HEK293T (cell line): ENCODE data around the gene IRF2BP2.
A peak's percentile ranks its signal among the peaks of the same experiment; 100 is the strongest.

Experiments
- ARNT ChIP-seq: fragments of 450-650 bp; IDR thresholded peaks from 2 replicates; pipeline ENCODE4 v1.6.1; 2017; ENCODE audit warnings: mild to moderate bottlenecking
- CTBP1 ChIP-seq: fragments of 450-650 bp; IDR thresholded peaks from 2 replicates; pipeline ENCODE4 v1.6.1; 2016; ENCODE audit warnings: borderline replicate concordance
- ELF4 ChIP-seq: fragments of 450-650 bp; IDR thresholded peaks from 2 replicates; pipeline ENCODE4 v1.6.1; 2017; ENCODE audit warnings: antibody characterized with exemption
- FOXA1 ChIP-seq: fragments of 450-650 bp; IDR thresholded peaks from 2 replicates; pipeline ENCODE4 v1.6.1; 2016; ENCODE audit warnings: mild to moderate bottlenecking
- SP1 ChIP-seq: fragments of 450-650 bp; IDR thresholded peaks from 2 replicates; pipeline ENCODE4 v1.6.1; 2017
- SUZ12 ChIP-seq: fragments of 450-650 bp; IDR thresholded peaks from 2 replicates; pipeline ENCODE4 v1.6.1; 2016; ENCODE audit warnings: mild to moderate bottlenecking
- TARDBP ChIP-seq: fragments of 450-650 bp; IDR thresholded peaks from 2 replicates; pipeline ENCODE4 v1.6.1; 2016
- ZNF384 ChIP-seq: fragments of 450-650 bp; IDR thresholded peaks from 2 replicates; pipeline ENCODE4 v1.6.1; 2016

DNA sequence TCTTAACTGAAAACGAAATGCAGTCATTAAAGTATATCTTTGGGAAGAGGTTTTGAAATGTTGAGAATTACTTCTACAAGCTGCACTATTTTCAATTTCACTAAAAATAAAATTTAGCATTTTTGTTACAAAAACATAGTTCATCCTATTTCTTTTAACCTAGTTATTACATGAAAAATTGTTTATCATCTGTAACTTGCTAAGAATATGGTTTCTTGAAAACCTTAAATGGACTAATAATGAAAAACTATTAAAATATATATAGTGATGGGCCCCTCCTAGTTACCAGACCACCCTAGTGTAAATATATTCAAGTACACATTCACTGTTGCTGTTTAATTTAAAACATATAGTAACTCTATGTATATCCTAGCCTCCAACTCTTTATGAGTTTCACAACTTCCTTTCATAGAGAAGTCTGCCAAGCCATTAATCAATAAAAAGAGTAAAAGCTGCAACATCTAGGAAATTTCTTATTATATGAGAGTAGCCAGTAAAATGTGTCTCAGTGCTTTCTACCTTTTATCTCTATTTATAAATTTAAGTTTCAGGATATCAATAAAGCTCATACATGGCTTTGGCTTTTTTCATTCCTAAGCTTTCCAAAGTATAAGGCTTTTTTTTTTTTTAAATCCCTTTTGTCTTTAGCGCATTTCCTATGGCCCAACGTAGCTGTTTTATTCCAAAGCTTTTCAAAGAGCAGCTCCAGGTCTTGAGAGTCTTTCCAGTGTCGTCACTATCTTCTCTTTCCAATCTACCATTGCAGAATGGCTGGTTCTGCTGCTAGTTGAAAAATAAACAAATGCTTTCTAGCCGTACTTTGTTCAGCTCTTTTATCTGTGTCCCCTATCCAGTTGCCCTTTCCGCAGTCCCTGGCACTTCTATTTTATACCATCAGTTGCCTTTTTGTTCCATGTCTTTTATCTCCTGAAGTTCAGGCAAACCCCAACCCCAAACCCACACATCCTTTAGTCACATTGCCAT is 6.5 kb downstream of the IRF2BP2 start:
- TF ChIP-seq SP1 (no peak), SUZ12 (no peak), CTBP1 (no peak), TARDBP (no peak), ARNT (no peak), ELF4 (no peak), FOXA1 (no peak), ZNF384 (peak; percentile 66)
